ENCODE measurements around the gene NR6A1. TPM values are rescaled to one million over a fixed set of nuclear protein-coding genes. Genes with fewer than 3 reads are reported as not detected.

NR6A1 gene
- total RNA-seq, 1 donor, result 0.36 TPM

DNA sequence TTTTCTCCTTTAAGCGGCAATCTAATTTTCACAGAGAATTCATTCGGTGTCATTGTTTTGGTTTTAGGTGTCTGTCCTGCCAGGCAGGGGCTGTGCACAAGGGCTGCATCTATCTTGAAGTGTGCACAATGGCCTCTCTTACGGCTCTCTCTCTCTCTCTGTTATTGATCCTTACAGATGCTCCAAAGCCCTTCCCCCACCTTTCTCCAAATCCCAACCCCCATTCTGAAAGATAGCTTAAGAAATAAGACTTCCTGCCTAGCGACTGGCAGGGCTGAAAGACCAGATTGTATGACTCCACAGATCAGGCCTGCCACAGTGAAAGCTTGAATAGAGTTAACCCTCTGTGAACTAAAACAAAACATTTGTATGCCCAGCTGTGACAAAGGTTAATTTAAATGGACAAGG lies 177.5 kb downstream of the NR6A1 start:
- Histone ChIP-seq H3K27me3 (ENCODE audit: insufficient read depth, low read length) (peaks cover 35% of the 10 kb centered on the region), H2AFZ (ENCODE audit: low read length) (no peak overlapping the region), H4K20me1 (ENCODE audit: insufficient read depth, low read length) (no peaks in the 10 kb centered on the region), H3K4me1 (ENCODE audit: insufficient read depth, low read length) (no peaks in the 10 kb centered on the region), H3K27ac (ENCODE audit: low read depth, low read length) (no peak overlapping the region), H3K4me2 (ENCODE audit: insufficient read depth, low read length) (no peak overlapping the region), H3K4me3 (ENCODE audit: insufficient read depth, low read length) (no peak overlapping the region), H3K9me3 (ENCODE audit: low read depth, low read length) (no peaks in the 10 kb centered on the region), H3K36me3 (ENCODE audit: insufficient read depth, low read length) (no peaks in the 10 kb centered on the region), H3K79me2 (ENCODE audit: insufficient read depth, low read length) (no peaks in the 10 kb centered on the region)
- TF ChIP-seq, protein P1, sequence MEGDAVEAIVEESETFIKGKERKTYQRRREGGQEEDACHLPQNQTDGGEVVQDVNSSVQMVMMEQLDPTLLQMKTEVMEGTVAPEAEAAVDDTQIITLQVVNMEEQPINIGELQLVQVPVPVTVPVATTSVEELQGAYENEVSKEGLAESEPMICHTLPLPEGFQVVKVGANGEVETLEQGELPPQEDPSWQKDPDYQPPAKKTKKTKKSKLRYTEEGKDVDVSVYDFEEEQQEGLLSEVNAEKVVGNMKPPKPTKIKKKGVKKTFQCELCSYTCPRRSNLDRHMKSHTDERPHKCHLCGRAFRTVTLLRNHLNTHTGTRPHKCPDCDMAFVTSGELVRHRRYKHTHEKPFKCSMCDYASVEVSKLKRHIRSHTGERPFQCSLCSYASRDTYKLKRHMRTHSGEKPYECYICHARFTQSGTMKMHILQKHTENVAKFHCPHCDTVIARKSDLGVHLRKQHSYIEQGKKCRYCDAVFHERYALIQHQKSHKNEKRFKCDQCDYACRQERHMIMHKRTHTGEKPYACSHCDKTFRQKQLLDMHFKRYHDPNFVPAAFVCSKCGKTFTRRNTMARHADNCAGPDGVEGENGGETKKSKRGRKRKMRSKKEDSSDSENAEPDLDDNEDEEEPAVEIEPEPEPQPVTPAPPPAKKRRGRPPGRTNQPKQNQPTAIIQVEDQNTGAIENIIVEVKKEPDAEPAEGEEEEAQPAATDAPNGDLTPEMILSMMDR (IDR thresholded peaks at IDR 0.05; ENCODE audit: extremely low read depth, low read depth, low read length), result no peak
- no peak for DNase-seq (ENCODE audit: insufficient read length, low spot score, missing footprints)

DNA sequence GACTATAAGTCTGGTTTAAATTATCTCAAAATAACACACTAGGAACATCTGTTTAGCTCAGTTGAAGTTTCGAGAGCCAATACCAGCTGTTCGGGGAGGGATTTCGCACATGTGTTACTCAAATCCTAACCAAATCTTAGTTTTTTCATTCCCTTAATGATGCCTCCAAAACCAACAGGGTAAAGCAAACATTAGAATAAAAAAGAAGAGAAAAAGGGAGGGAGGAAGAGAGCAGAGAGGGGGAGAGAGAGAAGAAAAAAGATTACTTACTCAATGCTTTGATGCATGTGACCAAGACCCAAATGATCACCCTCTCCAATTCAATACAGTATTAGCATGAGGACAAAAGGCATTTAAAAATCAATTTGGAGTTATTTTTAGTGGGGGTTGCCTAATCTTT lies 177.9 kb downstream of the NR6A1 start:
- Histone ChIP-seq H3K27me3 (ENCODE audit: insufficient read depth, low read length) (peaks cover 35% of the 10 kb centered on the region), H3K4me3 (ENCODE audit: insufficient read depth, low read length) (no peak overlapping the region), H3K9me3 (ENCODE audit: low read depth, low read length) (no peaks in the 10 kb centered on the region), H3K4me1 (ENCODE audit: insufficient read depth, low read length) (no peaks in the 10 kb centered on the region), H3K4me2 (ENCODE audit: insufficient read depth, low read length) (no peak overlapping the region), H4K20me1 (ENCODE audit: insufficient read depth, low read length) (no peaks in the 10 kb centered on the region), H3K79me2 (ENCODE audit: insufficient read depth, low read length) (no peaks in the 10 kb centered on the region), H3K36me3 (ENCODE audit: insufficient read depth, low read length) (no peaks in the 10 kb centered on the region), H2AFZ (ENCODE audit: low read length) (no peak overlapping the region), H3K27ac (ENCODE audit: low read depth, low read length) (no peak overlapping the region)
- TF ChIP-seq, protein P1 (IDR thresholded peaks at IDR 0.05; ENCODE audit: extremely low read depth, low read depth, low read length), result no peak
- no peak for DNase-seq (ENCODE audit: insufficient read length, low spot score, missing footprints)

DNA sequence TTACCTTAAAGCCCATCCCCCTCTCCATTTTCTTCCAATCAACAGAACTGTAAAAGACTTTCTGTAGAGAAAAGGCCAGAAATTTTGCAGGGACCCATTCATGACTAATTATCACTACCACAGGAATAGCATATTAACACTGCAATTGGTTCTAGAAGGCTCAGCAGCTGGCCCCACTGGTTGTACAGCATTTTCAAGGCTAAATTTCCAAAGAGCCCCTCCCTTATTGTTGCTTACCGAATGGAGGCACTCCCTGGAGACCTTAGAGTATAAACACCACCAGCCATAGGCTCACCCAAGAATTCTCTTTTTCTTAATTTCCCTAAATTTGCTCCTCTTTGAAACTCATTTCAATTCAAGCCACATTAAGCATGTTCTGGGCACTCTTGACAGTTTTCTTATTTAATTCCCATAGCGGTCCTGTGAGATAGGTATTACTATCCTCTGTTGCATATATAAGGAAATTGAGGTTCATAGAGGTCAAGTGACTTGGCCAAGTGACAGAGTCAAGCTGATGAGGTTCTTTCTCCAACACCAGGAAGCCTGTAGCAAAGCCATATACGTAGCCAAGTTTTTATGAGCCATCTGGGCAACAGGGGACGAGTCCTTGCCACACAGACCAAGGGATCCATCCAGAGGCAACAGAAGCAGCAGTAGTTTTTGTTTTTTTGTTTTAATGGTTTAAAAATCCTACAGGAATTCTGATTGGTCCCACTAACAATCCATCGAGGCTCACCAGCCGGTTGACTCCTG lies 180.0 kb downstream of the NR6A1 start:
- H3K4me2 ChIP-seq (ENCODE audit: insufficient read depth, low read length), result no peak overlapping the region
- no peak for DNase-seq (ENCODE audit: insufficient read length, low spot score, missing footprints)
- H3K79me2 ChIP-seq (ENCODE audit: insufficient read depth, low read length), result no peaks in the 10 kb centered on the region
- H3K36me3 ChIP-seq (ENCODE audit: insufficient read depth, low read length), result no peaks in the 10 kb centered on the region
- no peak overlapping the region for H3K27ac ChIP-seq (ENCODE audit: low read depth, low read length)
- H3K4me3 ChIP-seq (ENCODE audit: insufficient read depth, low read length), result no peak overlapping the region
- no peaks in the 10 kb centered on the region for H3K9me3 ChIP-seq (ENCODE audit: low read depth, low read length)
- no peaks in the 10 kb centered on the region for H3K4me1 ChIP-seq (ENCODE audit: insufficient read depth, low read length)
- H3K27me3 ChIP-seq (ENCODE audit: insufficient read depth, low read length), result peaks cover 23% of the 10 kb centered on the region
- TF ChIP-seq, protein P1 (IDR thresholded peaks at IDR 0.05; ENCODE audit: extremely low read depth, low read depth, low read length), result no peak
- H2AFZ ChIP-seq (ENCODE audit: low read length), result no peak overlapping the region
- H4K20me1 ChIP-seq (ENCODE audit: insufficient read depth, low read length), result no peaks in the 10 kb centered on the region

DNA sequence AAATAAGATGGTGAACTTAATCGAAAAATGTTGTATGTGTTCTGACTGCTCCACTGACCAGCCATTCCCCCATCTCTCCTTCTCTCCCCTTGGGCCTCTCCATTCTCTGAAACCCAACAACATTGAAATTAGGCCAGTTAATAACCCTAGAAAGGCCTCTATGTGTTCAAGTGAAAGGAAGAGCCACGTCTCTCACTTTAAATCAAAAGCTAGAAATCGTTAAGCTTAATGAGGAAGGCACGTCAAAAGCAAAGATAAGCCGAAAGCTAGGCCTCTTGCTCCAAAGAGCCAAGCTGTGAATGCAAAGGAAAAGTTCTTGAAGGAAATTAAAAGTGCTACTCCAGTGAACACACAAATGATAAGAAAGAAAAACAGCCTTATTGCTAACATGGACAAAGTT lies 186.5 kb downstream of the NR6A1 start:
- TF ChIP-seq, protein P1 (IDR thresholded peaks at IDR 0.05; ENCODE audit: extremely low read depth, low read depth, low read length), result no peak
- no peak overlapping the region for H3K27ac ChIP-seq (ENCODE audit: low read depth, low read length)
- H3K36me3 ChIP-seq (ENCODE audit: insufficient read depth, low read length), result no peaks in the 10 kb centered on the region
- H3K4me3 ChIP-seq (ENCODE audit: insufficient read depth, low read length), result no peak overlapping the region
- no peaks in the 10 kb centered on the region for H3K9me3 ChIP-seq (ENCODE audit: low read depth, low read length)
- no peak overlapping the region for H3K4me2 ChIP-seq (ENCODE audit: insufficient read depth, low read length)
- DNase-seq (ENCODE audit: insufficient read length, low spot score, missing footprints), result no peak
- no peaks in the 10 kb centered on the region for H3K79me2 ChIP-seq (ENCODE audit: insufficient read depth, low read length)
- H3K4me1 ChIP-seq (ENCODE audit: insufficient read depth, low read length), result no peaks in the 10 kb centered on the region
- no peaks in the 10 kb centered on the region for H3K27me3 ChIP-seq (ENCODE audit: insufficient read depth, low read length)
- H4K20me1 ChIP-seq (ENCODE audit: insufficient read depth, low read length), result no peaks in the 10 kb centered on the region
- H2AFZ ChIP-seq (ENCODE audit: low read length), result no peak overlapping the region

All from osteoblast (primary cell).